Rectal smooth muscle tissue (tissue), 1 donor: ENCODE measurements around the gene MAN2B2.
A peak's percentile ranks its signal among the peaks of the same experiment; 100 is the strongest.

Experiments used
- H3K27ac ChIP-seq: one replicate; pipeline ENCODE4 v1.7.0; 2013; ENCODE audit warnings: low read depth, low read length, inconsistent platforms
- H3K27me3 ChIP-seq: one replicate; pipeline ENCODE4 v1.7.0; 2013; ENCODE audit warnings: low read length; ENCODE audit not compliant: control insufficient read depth, insufficient read depth
- H3K36me3 ChIP-seq: one replicate; pipeline ENCODE4 v1.7.0; 2013; ENCODE audit warnings: low read length; ENCODE audit not compliant: control insufficient read depth, insufficient read depth
- H3K4me1 ChIP-seq: one replicate; pipeline ENCODE4 v1.7.0; 2013; ENCODE audit warnings: low read length; ENCODE audit not compliant: control insufficient read depth, insufficient read depth
- H3K4me3 ChIP-seq: one replicate; pipeline ENCODE4 v1.7.0; 2013; ENCODE audit warnings: low read length
- H3K9ac ChIP-seq: one replicate; pipeline ENCODE4 v1.7.0; 2013; ENCODE audit warnings: low read length

The MAN2B2 gene

GRCh38 chr4:6574747-6575502, at the start of gene MAN2B2:
MAN2B2 (plus strand) TSS chr4:6575189; CDS start chr4:6575211, 22 bp downstream.
- Histone ChIP-seq H3K4me3 (peak within 1 kb of the TSS; percentile 91), H3K27me3 (no peaks in the 10 kb centered on the region), H3K9ac (peak within 1 kb of the TSS; percentile 82), H3K4me1 (peaks cover 4% of the 10 kb centered on the region), H3K27ac (peak within 1 kb of the TSS; percentile 16), H3K36me3 (peaks cover 12% of the 10 kb centered on the region)

DNA sequence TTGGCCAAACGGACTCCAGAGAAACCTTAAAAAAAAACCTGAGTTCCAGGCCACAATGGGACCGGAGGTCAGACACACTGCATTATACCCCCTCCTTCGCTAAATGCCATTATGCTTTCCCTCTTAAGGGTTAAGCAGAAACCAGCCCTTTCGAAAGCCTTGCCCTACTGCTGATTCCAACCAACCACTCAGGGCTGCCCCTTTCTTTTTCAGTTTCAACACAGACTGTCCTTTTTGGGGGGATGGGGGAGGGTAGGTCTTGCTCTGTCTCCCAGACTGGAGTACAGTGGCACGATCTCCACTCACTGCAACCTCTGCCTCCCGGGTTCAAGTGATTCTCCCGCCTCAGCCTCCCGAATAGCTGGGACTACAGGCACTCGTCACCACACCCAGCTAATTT, 49.5 kb upstream of the MAN2B2 start:
- Histone ChIP-seq H3K4me1 (no peaks in the 10 kb centered on the region), H3K27me3 (no peaks in the 10 kb centered on the region), H3K4me3 (no peak overlapping the region), H3K27ac (no peak overlapping the region), H3K9ac (no peak overlapping the region), H3K36me3 (no peaks in the 10 kb centered on the region)

GRCh38 chr4:6526156-6526555, 48.8 kb upstream of the MAN2B2 start:
- no peak overlapping the region for H3K9ac ChIP-seq
- H3K4me3 ChIP-seq: no peak overlapping the region
- no peaks in the 10 kb centered on the region for H3K27me3 ChIP-seq
- no peak overlapping the region for H3K27ac ChIP-seq
- H3K36me3 ChIP-seq: no peaks in the 10 kb centered on the region
- no peaks in the 10 kb centered on the region for H3K4me1 ChIP-seq

DNA sequence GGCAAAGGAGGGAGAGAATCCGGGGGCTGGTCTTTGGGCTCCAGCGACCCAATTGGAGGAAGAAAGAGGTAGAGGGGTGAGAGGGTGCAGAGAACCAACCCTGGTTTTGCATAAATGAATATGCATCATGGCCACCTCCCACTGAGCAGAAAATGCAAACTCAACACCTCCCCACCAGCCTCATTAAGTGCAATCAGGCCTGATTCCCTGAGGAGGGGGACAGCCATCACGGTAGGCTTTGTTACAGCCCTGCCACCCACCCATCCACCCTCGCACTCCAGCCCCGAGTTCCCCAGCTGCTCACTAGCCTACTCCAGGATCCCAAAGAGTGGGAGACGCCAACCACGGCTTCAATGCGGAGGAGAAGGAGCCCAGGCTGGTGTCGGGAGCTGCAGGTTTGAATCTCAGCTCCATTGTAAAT, 48.3 kb upstream of the MAN2B2 start:
- no peak overlapping the region for H3K27ac ChIP-seq
- no peak overlapping the region for H3K4me3 ChIP-seq
- no peaks in the 10 kb centered on the region for H3K4me1 ChIP-seq
- no peaks in the 10 kb centered on the region for H3K27me3 ChIP-seq
- H3K36me3 ChIP-seq: no peaks in the 10 kb centered on the region
- H3K9ac ChIP-seq: no peak overlapping the region

GRCh38 chr4:6527259-6527658, 47.7 kb upstream of the MAN2B2 start:
- no peak overlapping the region for H3K4me3 ChIP-seq
- no peak overlapping the region for H3K9ac ChIP-seq
- no peak overlapping the region for H3K27ac ChIP-seq
- no peaks in the 10 kb centered on the region for H3K4me1 ChIP-seq
- H3K36me3 ChIP-seq: no peaks in the 10 kb centered on the region
- no peaks in the 10 kb centered on the region for H3K27me3 ChIP-seq

DNA sequence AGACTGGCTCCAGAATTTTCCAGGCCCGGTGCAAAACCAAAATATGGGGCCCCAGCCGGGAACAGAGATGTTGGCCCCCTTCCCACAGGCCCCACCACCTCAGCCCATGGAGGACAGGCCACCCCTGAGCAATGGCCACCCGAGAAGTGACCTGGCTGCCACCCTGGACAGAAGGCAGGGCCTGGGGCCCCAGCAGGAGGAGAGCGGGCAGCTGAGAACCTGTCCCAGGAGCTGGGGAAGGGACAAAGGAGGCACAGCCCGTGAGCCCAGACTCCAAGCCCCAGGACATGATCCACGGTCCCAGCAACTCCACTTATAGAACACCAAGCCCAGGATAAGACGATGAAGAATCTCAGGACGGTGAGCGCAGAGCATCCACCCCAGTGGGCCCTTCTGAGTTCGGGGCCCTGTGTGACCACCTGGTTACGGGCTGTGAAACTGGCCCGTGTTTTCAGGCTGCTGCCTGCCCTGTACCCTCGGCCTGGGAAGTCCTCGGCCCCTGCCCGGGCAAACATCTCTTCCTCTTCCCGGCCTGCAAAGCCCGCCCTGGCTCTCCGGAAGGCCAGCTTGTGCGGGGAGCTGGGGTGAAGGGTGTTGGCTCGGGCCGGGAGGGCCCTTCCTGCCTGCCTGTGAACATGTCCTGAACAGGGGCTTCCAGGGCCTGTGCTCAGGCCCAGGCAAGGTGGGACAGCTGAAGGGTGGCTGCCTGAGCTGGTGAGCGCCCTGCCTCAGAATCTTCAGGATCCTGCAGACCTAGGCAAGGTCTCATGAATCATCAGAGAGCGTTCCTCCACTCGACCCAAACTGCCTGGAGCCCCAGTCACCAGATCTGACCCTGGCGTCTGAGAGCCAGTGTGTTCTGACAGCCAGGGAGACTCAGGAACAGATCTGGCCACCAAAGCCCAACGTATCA, 47.0 kb upstream of the MAN2B2 start:
- no peaks in the 10 kb centered on the region for H3K36me3 ChIP-seq
- H3K27me3 ChIP-seq: no peaks in the 10 kb centered on the region
- H3K4me1 ChIP-seq: no peaks in the 10 kb centered on the region
- no peak overlapping the region for H3K9ac ChIP-seq
- H3K27ac ChIP-seq: no peak overlapping the region
- H3K4me3 ChIP-seq: no peak overlapping the region

- Histone ChIP-seq H3K4me1 (no peaks in the 10 kb centered on the region), H3K36me3 (no peaks in the 10 kb centered on the region), H3K4me3 (no peak overlapping the region)
Observed at GRCh38 chr4:6529021-6529420, 46.0 kb upstream of the MAN2B2 start.

GRCh38 chr4:6530301-6530700, 44.7 kb upstream of the MAN2B2 start:
- Histone ChIP-seq H3K4me1 (no peaks in the 10 kb centered on the region), H3K36me3 (no peaks in the 10 kb centered on the region), H3K9ac (no peak overlapping the region), H3K27ac (no peak overlapping the region), H3K4me3 (no peak overlapping the region), H3K27me3 (no peaks in the 10 kb centered on the region)

More at GRCh38 chr4:6529021-6529420, 46.0 kb upstream of the MAN2B2 start:
- Histone ChIP-seq H3K27ac (no peak overlapping the region), H3K27me3 (no peaks in the 10 kb centered on the region), H3K9ac (no peak overlapping the region)

DNA sequence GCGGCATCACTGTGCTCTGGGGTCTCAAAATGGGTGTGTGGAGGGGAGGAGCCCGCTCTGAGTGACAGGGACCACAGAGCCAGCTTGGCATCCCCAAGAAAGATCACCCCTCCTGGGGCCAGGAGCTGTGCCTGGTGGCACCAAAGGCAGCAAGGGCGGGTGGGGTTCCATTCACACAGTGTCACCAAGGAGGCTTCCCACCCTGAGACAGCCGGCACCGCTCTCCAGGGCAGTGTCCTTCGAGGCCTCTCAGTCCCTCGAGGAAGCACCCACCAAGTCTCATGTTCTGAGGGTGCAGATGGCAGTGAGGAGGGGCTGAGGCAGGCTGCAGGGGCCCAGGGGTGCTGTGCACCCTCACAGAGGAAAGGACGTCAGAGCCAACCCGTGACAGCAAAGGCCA, 44.0 kb upstream of the MAN2B2 start:
- Histone ChIP-seq H3K9ac (no peak overlapping the region), H3K27me3 (no peaks in the 10 kb centered on the region), H3K36me3 (no peaks in the 10 kb centered on the region), H3K27ac (no peak overlapping the region), H3K4me1 (no peaks in the 10 kb centered on the region), H3K4me3 (no peak overlapping the region)

DNA sequence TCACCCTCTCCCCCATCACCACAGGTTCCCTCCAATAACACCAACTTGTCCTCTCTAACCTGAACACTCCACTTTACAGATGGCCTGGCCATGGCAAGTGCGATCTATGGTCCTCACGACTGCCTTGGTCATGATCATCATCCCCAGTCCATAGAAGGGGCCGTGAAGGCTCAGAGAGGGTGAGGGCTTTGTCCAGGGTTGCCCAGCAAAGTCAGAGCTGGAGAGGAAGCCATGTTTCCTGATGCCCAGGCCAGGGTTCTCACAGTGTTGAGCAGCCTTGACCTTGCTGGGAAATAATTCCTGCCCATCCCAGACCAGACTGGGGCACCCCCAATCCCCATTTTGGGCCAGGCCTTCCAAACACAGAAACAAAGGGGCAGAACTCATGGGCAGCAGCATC, 42.9 kb upstream of the MAN2B2 start:
- H3K27ac ChIP-seq: no peak overlapping the region
- no peak overlapping the region for H3K4me3 ChIP-seq
- no peak overlapping the region for H3K9ac ChIP-seq
- H3K27me3 ChIP-seq: no peaks in the 10 kb centered on the region
- H3K36me3 ChIP-seq: no peaks in the 10 kb centered on the region
- H3K4me1 ChIP-seq: no peaks in the 10 kb centered on the region

DNA sequence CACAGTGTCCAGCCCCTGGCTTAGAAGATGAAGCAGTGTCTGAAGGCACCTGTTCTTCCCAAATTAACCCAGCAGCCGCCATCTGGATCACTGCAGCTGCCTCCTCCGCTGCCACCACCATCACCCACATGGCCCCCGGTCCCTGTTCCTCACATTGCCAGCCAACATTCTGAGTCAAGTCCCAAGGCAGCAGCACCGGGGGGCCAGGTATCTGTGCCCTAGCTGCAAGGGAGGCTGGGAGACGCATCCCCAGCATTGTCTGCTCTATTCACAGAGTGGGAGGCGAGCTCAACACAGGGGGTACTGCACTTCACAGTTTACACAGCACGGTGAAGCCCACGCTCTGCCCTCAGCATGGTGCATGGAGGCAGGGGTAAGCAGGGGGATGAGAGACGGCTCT, 42.3 kb upstream of the MAN2B2 start:
- Histone ChIP-seq H3K9ac (no peak overlapping the region), H3K27ac (no peak overlapping the region), H3K4me1 (no peaks in the 10 kb centered on the region), H3K27me3 (no peaks in the 10 kb centered on the region), H3K36me3 (no peaks in the 10 kb centered on the region), H3K4me3 (no peak overlapping the region)

- Histone ChIP-seq H3K4me1 (no peaks in the 10 kb centered on the region), H3K27me3 (peaks cover 2% of the 10 kb centered on the region), H3K9ac (no peak overlapping the region), H3K36me3 (no peaks in the 10 kb centered on the region), H3K4me3 (no peak overlapping the region), H3K27ac (no peak overlapping the region)
Observed at GRCh38 chr4:6534050-6534449, 40.9 kb upstream of the MAN2B2 start.
